IPS-18c (cell line): Measurements from ENCODE around the gene SCUBE3.

Experiments used
- H3K4me3 ChIP-seq: 2 replicates; pipeline ENCODE4 v1.7.0; 2013; ENCODE audit warnings: low read depth, mild to moderate bottlenecking, low read length, moderate library complexity; ENCODE audit not compliant: insufficient read depth
- H3K9me3 ChIP-seq: one replicate; pipeline ENCODE4 v1.6.1; 2013; ENCODE audit warnings: mild to moderate bottlenecking, low read length, moderate library complexity; ENCODE audit not compliant: control insufficient read depth, insufficient read depth

Gene SCUBE3

DNA sequence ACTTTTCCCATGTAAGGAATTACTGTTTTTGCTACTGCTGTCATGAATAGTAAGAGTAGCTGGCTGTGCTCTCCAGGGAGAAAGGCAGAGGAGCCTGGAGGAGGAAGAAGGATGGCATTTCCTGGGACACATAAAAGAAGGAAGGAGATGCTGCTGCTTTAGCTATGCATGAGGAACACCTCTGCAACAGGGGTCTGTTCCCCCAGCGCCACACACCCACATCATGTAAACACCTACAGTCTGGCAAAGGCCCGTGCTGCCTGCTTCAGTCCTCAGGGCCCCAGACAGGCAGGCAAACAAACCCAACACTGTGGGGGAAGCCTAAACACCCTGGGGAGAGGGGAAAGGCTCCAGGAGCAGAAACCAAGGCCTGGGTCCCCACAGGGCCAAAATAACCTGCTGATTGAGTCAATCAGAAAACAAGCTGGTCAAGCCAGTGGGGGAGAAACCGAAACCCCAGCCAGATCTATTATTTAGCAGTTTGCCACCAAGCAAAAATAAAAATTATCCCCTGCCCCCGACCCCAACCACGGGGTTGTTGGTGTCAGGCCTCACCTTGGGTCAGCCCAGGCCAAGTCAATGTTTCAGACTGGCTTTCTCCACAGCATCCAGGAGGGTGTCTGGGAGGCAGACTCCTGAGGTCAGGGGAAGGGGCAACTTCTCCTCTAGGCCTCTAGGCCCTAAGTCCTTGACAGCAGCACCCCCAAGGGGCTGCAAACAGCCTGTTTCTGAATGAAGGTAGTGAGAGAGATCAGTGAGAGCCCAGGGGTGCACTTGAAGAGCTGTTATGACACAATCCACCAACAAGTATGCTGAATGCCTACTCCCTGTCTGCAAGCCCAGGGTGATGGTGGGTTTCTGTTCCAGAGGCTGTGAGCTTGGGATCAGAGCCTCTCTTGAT lies 34.6 kb upstream of the SCUBE3 start:
- Histone ChIP-seq H3K9me3 (no peaks in the 10 kb centered on the region), H3K4me3 (no peak overlapping the region)

- H3K9me3 ChIP-seq, result no peaks in the 10 kb centered on the region
- H3K4me3 ChIP-seq, result no peak overlapping the region
Observed at GRCh38 chr6:35179901-35180535, 33.7 kb upstream of the SCUBE3 start.

- Histone ChIP-seq H3K9me3 (no peaks in the 10 kb centered on the region), H3K4me3 (no peak overlapping the region)
Observed at GRCh38 chr6:35181308-35181932, 32.3 kb upstream of the SCUBE3 start.

DNA sequence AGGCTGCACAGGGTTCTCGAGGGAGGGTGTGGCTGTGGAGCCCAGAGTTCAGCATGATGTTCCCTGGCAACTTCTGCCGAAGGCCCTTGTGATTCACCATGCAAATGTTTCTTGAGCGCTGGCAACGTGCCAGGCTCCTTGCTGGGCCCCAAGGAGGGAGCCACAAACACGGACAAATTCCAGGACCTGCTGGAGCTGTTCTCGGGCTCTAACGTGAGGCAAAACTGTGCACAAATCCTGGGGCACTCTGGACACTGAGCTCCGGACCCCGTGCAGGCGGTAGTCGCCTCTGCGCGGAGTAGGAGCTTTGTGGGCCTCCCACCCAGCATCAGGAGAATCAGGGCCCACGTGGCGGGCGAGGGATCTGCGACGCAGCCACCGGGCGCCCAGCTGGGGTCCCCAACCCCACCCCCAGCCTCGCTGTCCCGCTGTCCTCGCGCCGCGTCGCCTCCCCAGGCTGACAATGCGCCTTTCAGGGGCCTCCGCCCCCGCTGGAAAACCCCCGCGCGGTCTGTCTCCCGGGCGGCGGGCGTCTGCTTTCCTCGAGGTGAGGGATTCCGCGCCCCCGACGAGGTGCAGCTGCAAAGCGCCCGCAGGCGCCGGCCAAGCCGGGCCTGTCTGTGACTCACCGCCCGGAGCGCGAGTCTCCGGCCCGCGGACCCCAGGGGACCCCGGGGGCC lies 31.7 kb upstream of the SCUBE3 start:
- Histone ChIP-seq H3K9me3 (no peaks in the 10 kb centered on the region), H3K4me3 (peak overlapping the region; percentile 37; the same call in 1 of the 2 replicates)

- H3K4me3 ChIP-seq, result no peak overlapping the region
- H3K9me3 ChIP-seq, result no peaks in the 10 kb centered on the region
Observed at GRCh38 chr6:35183281-35183680, 30.5 kb upstream of the SCUBE3 start.

GRCh38 chr6:35183935-35184334 lies 29.8 kb upstream of the SCUBE3 start:
- Histone ChIP-seq H3K9me3 (no peaks in the 10 kb centered on the region), H3K4me3 (no peak overlapping the region)

GRCh38 chr6:35184580-35185301 lies 29.0 kb upstream of the SCUBE3 start:
- Histone ChIP-seq H3K9me3 (peaks cover 1% of the 10 kb centered on the region), H3K4me3 (no peak overlapping the region)

- H3K4me3 ChIP-seq, result no peak overlapping the region
- peaks cover 2% of the 10 kb centered on the region for H3K9me3 ChIP-seq
Observed at GRCh38 chr6:35185302-35185681, 28.5 kb upstream of the SCUBE3 start.

DNA sequence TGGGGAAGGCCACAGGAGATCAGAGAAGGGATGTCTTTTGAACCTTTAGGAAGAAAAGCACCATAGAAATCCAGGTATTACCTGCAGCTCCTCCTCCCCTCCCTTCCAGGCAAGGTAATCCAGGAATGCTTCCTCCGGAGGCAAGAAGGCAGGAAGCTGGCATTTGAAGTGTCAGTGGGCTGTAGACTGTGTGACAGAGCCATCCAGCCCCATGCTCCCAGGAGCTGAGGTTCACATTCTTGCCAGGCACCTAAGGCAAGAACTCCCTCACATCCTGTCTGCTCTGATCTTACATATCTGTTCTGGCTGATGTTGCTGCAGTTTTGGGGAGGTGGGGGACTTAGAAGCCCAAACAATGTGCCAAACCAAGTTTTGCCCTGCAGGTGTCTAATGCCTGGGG lies 27.8 kb upstream of the SCUBE3 start:
- Histone ChIP-seq H3K9me3 (peaks cover 2% of the 10 kb centered on the region), H3K4me3 (no peak overlapping the region)

GRCh38 chr6:35186571-35186970 lies 27.2 kb upstream of the SCUBE3 start:
- no peak overlapping the region for H3K4me3 ChIP-seq
- peaks cover 2% of the 10 kb centered on the region for H3K9me3 ChIP-seq

DNA sequence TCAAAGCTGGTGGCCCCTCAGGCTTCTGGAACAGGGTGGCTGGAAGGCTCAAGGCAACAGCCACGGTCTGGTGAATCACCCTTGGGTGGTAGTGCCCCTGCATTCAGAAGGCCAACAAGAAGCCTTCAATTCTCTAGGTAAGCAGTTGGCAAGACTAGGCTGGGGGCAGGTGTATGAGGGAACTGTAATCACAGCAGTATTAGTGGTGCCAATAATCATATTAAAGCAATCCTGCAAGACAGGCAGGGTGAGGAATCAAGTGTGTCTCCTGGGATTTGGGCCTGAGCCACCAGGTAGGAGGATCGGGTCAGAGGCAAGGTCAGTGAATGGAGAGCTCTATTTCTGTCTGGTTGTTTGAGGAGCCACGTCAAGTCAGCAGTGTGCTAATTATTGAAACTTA lies 24.9 kb upstream of the SCUBE3 start:
- H3K4me3 ChIP-seq, result no peak overlapping the region
- H3K9me3 ChIP-seq, result peaks cover 2% of the 10 kb centered on the region

DNA sequence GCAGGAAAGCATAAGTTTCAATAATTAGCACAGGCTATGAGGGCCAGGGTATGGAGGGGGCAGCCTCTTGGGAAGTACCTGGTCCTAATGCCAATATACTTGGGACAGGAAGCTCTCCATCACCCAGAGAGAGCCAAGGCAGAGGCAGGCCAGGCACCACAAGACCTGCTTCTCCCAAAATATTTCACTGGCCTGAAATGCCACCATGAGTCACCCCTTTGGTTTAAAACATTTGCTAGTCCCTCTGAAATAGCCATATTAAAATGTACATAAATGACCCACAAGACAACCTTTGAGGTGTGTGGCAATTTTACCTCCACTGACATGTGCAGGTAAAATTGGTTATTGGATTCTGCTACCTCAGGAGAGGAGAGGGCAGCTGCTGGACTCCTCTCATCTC lies 23.4 kb upstream of the SCUBE3 start:
- H3K9me3 ChIP-seq, result peaks cover 2% of the 10 kb centered on the region
- no peak overlapping the region for H3K4me3 ChIP-seq

DNA sequence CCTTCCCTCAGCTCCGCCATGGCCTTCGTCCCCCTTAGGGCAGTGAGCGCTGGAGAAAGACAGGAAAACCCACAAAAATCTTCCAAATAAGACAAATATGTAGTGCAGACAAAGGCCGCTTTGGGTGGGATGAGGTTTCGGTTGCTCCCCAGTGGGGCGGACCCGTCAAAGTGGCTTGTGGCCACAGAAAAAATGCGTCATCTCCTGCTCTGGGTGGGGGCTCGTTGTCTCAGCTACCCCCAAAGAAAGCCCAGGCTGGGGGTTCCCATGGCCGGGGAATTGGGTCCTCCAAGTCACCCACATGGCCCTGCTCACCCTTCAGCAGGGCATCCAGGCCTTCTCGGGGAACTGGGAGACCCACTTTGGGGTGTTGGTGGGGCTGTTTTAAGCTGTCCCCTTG lies 21.9 kb upstream of the SCUBE3 start:
- Histone ChIP-seq H3K4me3 (no peak overlapping the region), H3K9me3 (peaks cover 2% of the 10 kb centered on the region)

GRCh38 chr6:35192301-35192860 lies 21.4 kb upstream of the SCUBE3 start:
- no peak overlapping the region for H3K4me3 ChIP-seq
- peaks cover 2% of the 10 kb centered on the region for H3K9me3 ChIP-seq

- H3K4me3 ChIP-seq, result no peak overlapping the region
- H3K9me3 ChIP-seq, result peaks cover 2% of the 10 kb centered on the region
Observed at GRCh38 chr6:35194390-35194789, 19.4 kb upstream of the SCUBE3 start.

DNA sequence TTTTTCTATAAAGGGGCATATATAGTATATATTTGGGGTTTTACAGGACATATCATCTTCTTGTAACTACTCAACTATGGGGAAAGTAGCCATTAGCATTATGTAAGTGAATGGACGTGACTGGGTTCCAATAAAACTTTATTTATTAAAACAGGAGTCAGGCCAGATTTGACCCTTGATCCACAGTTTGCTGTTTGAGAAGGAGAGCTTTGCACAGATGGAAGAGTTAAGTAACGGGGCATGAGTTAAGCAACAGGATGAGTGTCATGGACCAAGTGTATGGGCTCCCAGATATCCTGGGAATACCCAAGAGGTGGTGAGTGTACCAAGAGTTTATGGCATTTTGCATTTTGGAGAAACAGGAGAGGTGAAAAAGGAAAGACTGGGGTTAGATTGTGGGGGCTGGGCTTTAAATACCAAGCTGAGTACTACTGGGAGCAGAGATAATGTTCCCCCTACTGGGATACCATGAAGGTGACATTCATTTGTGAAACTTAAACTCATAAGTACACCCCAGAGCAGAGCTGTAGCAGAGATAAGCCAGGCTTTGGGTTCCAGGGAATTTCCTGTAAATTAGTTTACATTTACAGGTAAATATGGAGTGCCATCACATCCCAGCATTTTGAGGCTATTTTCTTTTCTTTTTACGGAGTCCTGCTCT lies 18.5 kb upstream of the SCUBE3 start:
- no peak overlapping the region for H3K4me3 ChIP-seq
- H3K9me3 ChIP-seq, result no peaks in the 10 kb centered on the region
